GM12878 (cell line): ENCODE measurements around the gene SLC25A27. TPM values are rescaled to one million over a fixed set of nuclear protein-coding genes. Genes with fewer than 3 reads are reported as not detected.

ENCODE experiments used
- ATAC-seq: fragments of 200-7000 bp; cut with Tn5 transposase; 3 replicates; pipeline ENCODE4 v1.9.1; 2020; ENCODE audit warnings: mild to moderate bottlenecking, moderate library complexity
- BruUV-seq: library from RNA; stranded (reverse); fragments of 400-500 nt; replicated peaks from 2 replicates; lab custom pipeline; 2021; lab: Mats Ljungman, UMichigan
- CTCF ChIA-PET: fragments of 300-600 bp; sonication (Branson Sonifier 250); formaldehyde crosslinking; extraction: SDS; loops from one replicate; lab custom pipeline; 2021; ENCODE audit warnings: inconsistent platforms; lab: Yijun Ruan, JAX
- POLR2A ChIA-PET: fragments of 350-600 bp; formaldehyde crosslinking; extraction: SDS; loops from one replicate; lab custom pipeline; 2021; ENCODE audit warnings: inconsistent platforms; lab: Charles Lee
- RAD21 ChIA-PET: fragments of 300-600 bp; sonication (Branson Sonifier 250); formaldehyde crosslinking; loops from one replicate; lab custom pipeline; 2023; ENCODE audit warnings: antibody characterized with exemption; ENCODE audit not compliant: unreplicated experiment; lab: Charles Lee
- SMC1A ChIA-PET: fragments of 300-600 bp; sonication (Branson Sonifier 250); formaldehyde crosslinking; loops from one replicate; lab custom pipeline; 2023; ENCODE audit not compliant: unreplicated experiment, uncharacterized antibody; lab: Charles Lee
- DNase-seq: peaks from one replicate; pipeline ENCODE4 v3.0.0-alpha.2; 2011; ENCODE audit warnings: low read depth, low spot score
- FAIRE-seq: peaks from 3 replicates; lab custom pipeline; 2011; peaks lifted over from hg19 to GRCh38; lab: Jason Lieb, UNC
- H2AFZ ChIP-seq: 2 replicates; pipeline ENCODE4 v1.6.0; 2011; ENCODE audit warnings: low read depth, low read length, control low read depth; ENCODE audit not compliant: control insufficient read depth
- H3K27ac ChIP-seq: 2 replicates; pipeline ENCODE4 v1.5.1; 2011; ENCODE audit warnings: control low read depth; ENCODE audit not compliant: control insufficient read depth, insufficient read depth
- H3K27me3 ChIP-seq, 2 experiments: replicated peaks in 1 of 2; 2 replicates each; pipeline versions ENCODE4 v1.6.0 to v1.6.1; 2011; ENCODE audit warnings: low read length in 1 of 2; ENCODE audit not compliant: control insufficient read depth in 2 of 2, insufficient read depth in 2 of 2
- H3K36me3 ChIP-seq, 2 experiments: 2 replicates each; pipeline ENCODE4 v1.5.1; 2011; ENCODE audit warnings: low read length in 1 of 2; ENCODE audit not compliant: control insufficient read depth in 2 of 2, insufficient read depth in 2 of 2
- H3K4me1 ChIP-seq: 2 replicates; pipeline ENCODE4 v1.6.1; 2011; ENCODE audit warnings: mild to moderate bottlenecking, low read length, moderate library complexity, mixed read lengths; ENCODE audit not compliant: control insufficient read depth, insufficient read depth
- H3K4me2 ChIP-seq: 2 replicates; pipeline ENCODE4 v1.6.0; 2011; ENCODE audit warnings: control low read depth; ENCODE audit not compliant: control insufficient read depth, insufficient read depth
- H3K4me3 ChIP-seq: fragments of 200-600 bp; sonication (generic); 2 replicates; pipeline ENCODE4 v1.5.1; 2016
- H3K79me2 ChIP-seq: 2 replicates; pipeline ENCODE4 v1.6.0; 2011; ENCODE audit warnings: low read length; ENCODE audit not compliant: control insufficient read depth, insufficient read depth
- H3K9ac ChIP-seq: 2 replicates; pipeline ENCODE4 v1.8.0; 2011; ENCODE audit warnings: low read length, control low read depth, mixed read lengths; ENCODE audit not compliant: control insufficient read depth, insufficient read depth
- H3K9me3 ChIP-seq: replicated peaks from 3 replicates; pipeline ENCODE4 v1.5.1; 2011; ENCODE audit warnings: mild to moderate bottlenecking, low read length; ENCODE audit not compliant: control insufficient read depth, insufficient read depth
- H4K20me1 ChIP-seq: 2 replicates; pipeline ENCODE4 v1.6.0; 2011; ENCODE audit not compliant: control insufficient read depth, insufficient read depth
- ATF7 ChIP-seq: fragments of 450-650 bp; IDR thresholded peaks from 2 replicates; pipeline ENCODE4 v1.6.1; 2016; ENCODE audit warnings: low read depth, mild to moderate bottlenecking
- CREM ChIP-seq: IDR thresholded peaks from 2 replicates; pipeline ENCODE4 v1.6.1; 2014; ENCODE audit warnings: antibody characterized with exemption, low read depth
- EZH2 ChIP-seq: IDR thresholded peaks from 2 replicates; pipeline ENCODE4 v1.6.1; 2012; ENCODE audit warnings: low read depth, mild to moderate bottlenecking, control low read depth, inconsistent platforms, low read length, borderline replicate concordance; ENCODE audit not compliant: control insufficient read depth
- HDAC2 ChIP-seq: fragments of 200-600 bp; sonication (generic); IDR thresholded peaks from 2 replicates; pipeline ENCODE4 v1.6.1; 2017
- KDM1A ChIP-seq: fragments of 200-600 bp; sonication (generic); IDR thresholded peaks from 2 replicates; pipeline ENCODE4 v1.6.1; 2016; ENCODE audit warnings: borderline replicate concordance
- MYB ChIP-seq: fragments of 150-350 bp; IDR thresholded peaks from 2 replicates; pipeline ENCODE4 v1.6.1; 2014; ENCODE audit warnings: mild to moderate bottlenecking, low read depth, low read length, borderline replicate concordance
- MYC ChIP-seq: IDR thresholded peaks from 2 replicates; pipeline ENCODE4 v1.6.1; 2011; ENCODE audit warnings: mild to moderate bottlenecking, low read length, moderate library complexity, inconsistent platforms; ENCODE audit not compliant: insufficient read depth, insufficient replicate concordance, insufficient read length, severe bottlenecking
- PML ChIP-seq: IDR thresholded peaks from 2 replicates; pipeline ENCODE4 v1.6.1; 2012; ENCODE audit warnings: low read length, inconsistent platforms
- POLR2AphosphoS5 ChIP-seq: IDR thresholded peaks from 2 replicates; pipeline ENCODE4 v1.6.1; 2011; ENCODE audit warnings: mild to moderate bottlenecking, low read length, inconsistent platforms
- SIN3A ChIP-seq: IDR thresholded peaks from 2 replicates; pipeline ENCODE4 v1.6.1; 2012; ENCODE audit warnings: low read depth, low read length, improper control_type of control experiment
- YY1 ChIP-seq: IDR thresholded peaks from 2 replicates; pipeline ENCODE4 v1.6.1; 2011; ENCODE audit warnings: low read depth, mild to moderate bottlenecking, low read length
- ZBED1 ChIP-seq: IDR thresholded peaks from 2 replicates; pipeline ENCODE4 v1.6.1; 2016; ENCODE audit warnings: borderline replicate concordance
- ZNF622 ChIP-seq: fragments of 450-650 bp; IDR thresholded peaks from 2 replicates; pipeline ENCODE4 v1.6.1; 2017; ENCODE audit warnings: mild to moderate bottlenecking, inconsistent platforms
- WGBS: methylation state at CpG from one replicate; pipeline ENCODE4 v1.1.6; 2016; ENCODE audit warnings: low lambda C conversion rate; ENCODE audit not compliant: insufficient replicate concordance, insufficient coverage; ENCODE audit errors: missing lambda C conversion rate; 5-methylcytosine and 5-hydroxymethylcytosine counted together
- in situ Hi-C: fragments of 300-500 bp; cut with MboI; formaldehyde crosslinking; loops from 9 replicates; pipeline ENCODE4 v1.14.3; 2018; ENCODE audit warnings: mixed read lengths
- intact Hi-C: fragments of 100-400 bp; cut with micrococcal nuclease; formaldehyde crosslinking; loops from one replicate; pipeline ENCODE4 v1.14.2; 2022; ENCODE audit not compliant: unreplicated experiment
- polyA plus RNA-seq, 11 experiments: library from polyadenylated mRNA; depleted of rRNA in 4 of 11; unstranded in 6 of 11; stranded (reverse) in 5 of 11; fragments of >200 nt; fragmentation: Nextera tagmentation in 4 of 11; fragmentation: Illumina TruSeq in 1 of 11; extraction: Ambion mirVana in 4 of 11; extraction: Trizol in 1 of 11; gene quantifications; 1 replicate in 1 of 11; 2 replicates in 10 of 11; pipeline versions ENCODE4 v1.2.1 to v1.2.3, GENCODE V29; 2011 to 2016; ENCODE audit warnings: inconsistent platforms in 2 of 11, missing spikeins in 2 of 11, low read depth in 1 of 11
- total RNA-seq, 4 experiments: library from RNA; depleted of rRNA in 3 of 4; stranded (reverse); fragments of >200 nt in 3 of 4; fragmentation: Illumina TruSeq in 1 of 4; extraction: Trizol in 1 of 4; gene quantifications; 2 replicates each; pipeline versions ENCODE4 v1.2.1 to v1.2.3, GENCODE V29; 2013 to 2021
- TF ChIP-seq, protein P1 (sequence below): fragments of 150-350 bp; IDR thresholded peaks from 2 replicates; pipeline ENCODE4 v1.6.1; 2014; ENCODE audit warnings: mild to moderate bottlenecking, low read depth, low read length
- TF ChIP-seq, protein P2 (sequence below): fragments of 450-650 bp; IDR thresholded peaks from 2 replicates; pipeline ENCODE4 v1.6.1; 2017; ENCODE audit warnings: low read depth, mild to moderate bottlenecking, moderate library complexity
- TF ChIP-seq, protein P3 (sequence below): fragments of 450-650 bp; IDR thresholded peaks from 2 replicates; pipeline ENCODE4 v1.6.1; 2017; ENCODE audit warnings: antibody characterized with exemption, mild to moderate bottlenecking, moderate library complexity

The SLC25A27 gene
- total and polyA plus RNA-seq, 10 of the 15 experiments (the other 5 are each of a cell fraction or from before 2014, with no cell fraction given): not detected

DNA sequence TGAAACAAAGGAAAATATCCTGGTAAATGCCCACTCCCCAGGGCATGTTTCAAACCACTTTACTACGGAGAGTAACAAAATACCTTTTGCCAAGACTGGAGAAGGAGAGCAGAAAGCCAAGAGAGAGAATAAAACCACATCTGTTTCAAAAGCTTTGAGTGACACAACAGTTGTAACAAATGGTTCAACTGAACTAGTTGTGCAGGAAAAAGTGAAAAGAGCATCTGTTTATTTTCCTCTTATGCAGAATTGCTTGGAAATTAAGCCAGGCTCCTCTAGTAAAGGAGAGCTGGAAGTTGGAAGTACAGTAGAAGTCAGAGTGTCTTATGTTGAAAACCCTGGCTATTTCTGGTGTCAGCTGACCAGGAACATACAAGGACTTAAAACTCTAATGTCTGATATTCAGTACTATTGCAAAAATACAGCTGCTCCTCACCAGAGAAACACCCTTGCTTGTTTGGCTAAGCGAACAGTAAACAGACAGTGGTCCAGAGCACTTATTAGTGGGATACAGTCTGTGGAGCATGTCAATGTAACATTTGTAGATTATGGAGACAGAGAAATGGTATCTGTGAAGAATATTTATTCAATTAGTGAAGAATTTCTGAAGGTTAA, 37.5 kb downstream of the SLC25A27 start:
- WGBS: 25% methylated on average over 2 of the region's 2 CpGs
- no peak overlapping the region for H3K27ac ChIP-seq
- TF ChIP-seq EZH2 (no peak), YY1 (no peak), ZBED1 (no peak), ZNF622 (no peak), POLR2AphosphoS5 (no peak), PML (no peak), MYB (no peak), MYC (no peak), CREM (no peak), ATF7 (no peak), HDAC2 (no peak), SIN3A (no peak), KDM1A (no peak)
- TF ChIP-seq, protein P1, sequence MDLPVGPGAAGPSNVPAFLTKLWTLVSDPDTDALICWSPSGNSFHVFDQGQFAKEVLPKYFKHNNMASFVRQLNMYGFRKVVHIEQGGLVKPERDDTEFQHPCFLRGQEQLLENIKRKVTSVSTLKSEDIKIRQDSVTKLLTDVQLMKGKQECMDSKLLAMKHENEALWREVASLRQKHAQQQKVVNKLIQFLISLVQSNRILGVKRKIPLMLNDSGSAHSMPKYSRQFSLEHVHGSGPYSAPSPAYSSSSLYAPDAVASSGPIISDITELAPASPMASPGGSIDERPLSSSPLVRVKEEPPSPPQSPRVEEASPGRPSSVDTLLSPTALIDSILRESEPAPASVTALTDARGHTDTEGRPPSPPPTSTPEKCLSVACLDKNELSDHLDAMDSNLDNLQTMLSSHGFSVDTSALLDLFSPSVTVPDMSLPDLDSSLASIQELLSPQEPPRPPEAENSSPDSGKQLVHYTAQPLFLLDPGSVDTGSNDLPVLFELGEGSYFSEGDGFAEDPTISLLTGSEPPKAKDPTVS: no peak
- TF ChIP-seq, protein P2, sequence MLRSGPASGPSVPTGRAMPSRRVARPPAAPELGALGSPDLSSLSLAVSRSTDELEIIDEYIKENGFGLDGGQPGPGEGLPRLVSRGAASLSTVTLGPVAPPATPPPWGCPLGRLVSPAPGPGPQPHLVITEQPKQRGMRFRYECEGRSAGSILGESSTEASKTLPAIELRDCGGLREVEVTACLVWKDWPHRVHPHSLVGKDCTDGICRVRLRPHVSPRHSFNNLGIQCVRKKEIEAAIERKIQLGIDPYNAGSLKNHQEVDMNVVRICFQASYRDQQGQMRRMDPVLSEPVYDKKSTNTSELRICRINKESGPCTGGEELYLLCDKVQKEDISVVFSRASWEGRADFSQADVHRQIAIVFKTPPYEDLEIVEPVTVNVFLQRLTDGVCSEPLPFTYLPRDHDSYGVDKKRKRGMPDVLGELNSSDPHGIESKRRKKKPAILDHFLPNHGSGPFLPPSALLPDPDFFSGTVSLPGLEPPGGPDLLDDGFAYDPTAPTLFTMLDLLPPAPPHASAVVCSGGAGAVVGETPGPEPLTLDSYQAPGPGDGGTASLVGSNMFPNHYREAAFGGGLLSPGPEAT: no peak
- TF ChIP-seq, protein P3, sequence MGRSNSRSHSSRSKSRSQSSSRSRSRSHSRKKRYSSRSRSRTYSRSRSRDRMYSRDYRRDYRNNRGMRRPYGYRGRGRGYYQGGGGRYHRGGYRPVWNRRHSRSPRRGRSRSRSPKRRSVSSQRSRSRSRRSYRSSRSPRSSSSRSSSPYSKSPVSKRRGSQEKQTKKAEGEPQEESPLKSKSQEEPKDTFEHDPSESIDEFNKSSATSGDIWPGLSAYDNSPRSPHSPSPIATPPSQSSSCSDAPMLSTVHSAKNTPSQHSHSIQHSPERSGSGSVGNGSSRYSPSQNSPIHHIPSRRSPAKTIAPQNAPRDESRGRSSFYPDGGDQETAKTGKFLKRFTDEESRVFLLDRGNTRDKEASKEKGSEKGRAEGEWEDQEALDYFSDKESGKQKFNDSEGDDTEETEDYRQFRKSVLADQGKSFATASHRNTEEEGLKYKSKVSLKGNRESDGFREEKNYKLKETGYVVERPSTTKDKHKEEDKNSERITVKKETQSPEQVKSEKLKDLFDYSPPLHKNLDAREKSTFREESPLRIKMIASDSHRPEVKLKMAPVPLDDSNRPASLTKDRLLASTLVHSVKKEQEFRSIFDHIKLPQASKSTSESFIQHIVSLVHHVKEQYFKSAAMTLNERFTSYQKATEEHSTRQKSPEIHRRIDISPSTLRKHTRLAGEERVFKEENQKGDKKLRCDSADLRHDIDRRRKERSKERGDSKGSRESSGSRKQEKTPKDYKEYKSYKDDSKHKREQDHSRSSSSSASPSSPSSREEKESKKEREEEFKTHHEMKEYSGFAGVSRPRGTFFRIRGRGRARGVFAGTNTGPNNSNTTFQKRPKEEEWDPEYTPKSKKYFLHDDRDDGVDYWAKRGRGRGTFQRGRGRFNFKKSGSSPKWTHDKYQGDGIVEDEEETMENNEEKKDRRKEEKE: no peak
- TF ChIP-seq, all 136 proteins: peak for 0
- FAIRE-seq (no peak), DNase-seq (no peak), ATAC-seq (no peak)
- H3K27me3 ChIP-seq: no peaks in the 10 kb centered on the region; a peak in 1 of 4 replicates
- POLR2A ChIA-PET: no interaction called here
- no peak overlapping the region for H2AFZ ChIP-seq
- no peaks in the 10 kb centered on the region for H4K20me1 ChIP-seq
- in situ Hi-C loops: no loop called here
- H3K4me3 ChIP-seq: no peak overlapping the region
- RAD21 ChIA-PET: no interaction called here
- CTCF ChIA-PET: interaction anchor here (1.1 kb wide), 1 partner anchor 13 kb away, joined by 3 read pairs; no protein-coding TSS in a partner anchor
- SMC1A ChIA-PET: no interaction called here
- no peaks in the 10 kb centered on the region for H3K9me3 ChIP-seq
- H3K36me3 ChIP-seq: no peaks in the 10 kb centered on the region
- no peak overlapping the region for H3K9ac ChIP-seq
- H3K4me1 ChIP-seq: no peaks in the 10 kb centered on the region
- intact Hi-C loops: no loop called here
- no peaks in the 10 kb centered on the region for H3K79me2 ChIP-seq
- H3K4me2 ChIP-seq: no peak overlapping the region
- BruUV-seq: no TSS peak
